K562 (cell line): ENCODE results near the gene BRME1. TPM values are rescaled to one million over a fixed set of nuclear protein-coding genes. Genes with fewer than 3 reads are reported as not detected.

Experiments
- BRCA1 ChIP-seq, 2 experiments: fragments of 450-650 bp in 1 of 2; sonication (generic) in 1 of 2; formaldehyde crosslinking in 1 of 2; IDR thresholded peaks; 2 replicates each; pipeline versions ENCODE4 v1.5.0 to v1.6.1; 2017 to 2020; ENCODE audit warnings: mild to moderate bottlenecking in 1 of 2, missing genetic modification reagents in 1 of 2
- CEBPZ ChIP-seq: fragments of 150-350 bp; IDR thresholded peaks from 2 replicates; pipeline ENCODE4 v1.6.1; 2014; ENCODE audit warnings: low read depth, mild to moderate bottlenecking, low read length, borderline replicate concordance
- ELK1 ChIP-seq: sonication (generic); formaldehyde crosslinking; IDR thresholded peaks from 2 replicates; pipeline ENCODE4 v1.8.1; 2022; ENCODE audit warnings: missing genetic modification reagents
- HNRNPH1 ChIP-seq: fragments of 200-400 bp; formaldehyde crosslinking; optimal IDR thresholded peaks from 2 replicates; pipeline ENCODE3; 2017; ENCODE audit warnings: low read depth, mild to moderate bottlenecking, low read length, moderate library complexity
- HOXB6 ChIP-seq: fragments of 250-450 bp; sonication (Bioruptor Pico); IDR thresholded peaks from 2 replicates; pipeline ENCODE4 v1.5.1; 2022; ENCODE audit warnings: mild to moderate bottlenecking, borderline replicate concordance
- JUN ChIP-seq, 2 experiments: sonication (generic) in 1 of 2; formaldehyde crosslinking in 1 of 2; IDR thresholded peaks; 2 replicates each; pipeline versions ENCODE4 v1.6.1 to v1.8.0; 2012 to 2022; ENCODE audit warnings: borderline replicate concordance in 2 of 2, mild to moderate bottlenecking in 2 of 2, improper control_type of control experiment in 1 of 2, low read depth in 1 of 2, low read length in 1 of 2, missing genetic modification reagents in 1 of 2
- MED1 ChIP-seq: sonication (generic); formaldehyde crosslinking; IDR thresholded peaks from 2 replicates; pipeline ENCODE4 v1.8.1; 2023; ENCODE audit warnings: missing genetic modification reagents, borderline replicate concordance
- PHB2 ChIP-seq: fragments of 450-650 bp; IDR thresholded peaks from 2 replicates; pipeline ENCODE4 v1.6.1; 2017; ENCODE audit warnings: low read depth
- PHF20 ChIP-seq: fragments of 450-650 bp; IDR thresholded peaks from 2 replicates; pipeline ENCODE4 v1.6.1; 2018; ENCODE audit not compliant: partially characterized antibody
- POLR3A ChIP-seq: IDR thresholded peaks from 2 replicates; pipeline ENCODE4 v1.6.1; 2011; ENCODE audit warnings: borderline replicate concordance, mild to moderate bottlenecking, moderate library complexity; ENCODE audit not compliant: insufficient read length, insufficient read depth; ENCODE audit errors: extremely low read depth
- SAFB ChIP-seq: fragments of 200-400 bp; formaldehyde crosslinking; IDR thresholded peaks from 2 replicates; pipeline ENCODE4 v1.6.1; 2017; ENCODE audit warnings: low read depth, low read length, borderline replicate concordance
- SRSF7 ChIP-seq: fragments of 200-400 bp; formaldehyde crosslinking; optimal IDR thresholded peaks from 2 replicates; pipeline ENCODE3; 2017; ENCODE audit warnings: mild to moderate bottlenecking, low read depth, low read length
- TARDBP ChIP-seq: fragments of 450-650 bp; IDR thresholded peaks from 2 replicates; pipeline ENCODE4 v1.6.1; 2016
- TCF3 ChIP-seq: sonication (generic); formaldehyde crosslinking; IDR thresholded peaks from 2 replicates; pipeline ENCODE4 v1.4.0; 2020; ENCODE audit warnings: mild to moderate bottlenecking, missing genetic modification reagents
- ZNF134 ChIP-seq: fragments of 250-450 bp; sonication (Bioruptor Pico); conservative IDR thresholded peaks from 2 replicates; pipeline ENCODE4 v1.4.0; 2020
- ZNF239 ChIP-seq: fragments of 250-450 bp; sonication (Bioruptor Pico); IDR thresholded peaks from 2 replicates; pipeline ENCODE4 v1.4.0; 2020; ENCODE audit warnings: mild to moderate bottlenecking
- ZNF408 ChIP-seq: fragments of 250-450 bp; sonication (Bioruptor Pico); IDR thresholded peaks from 2 replicates; pipeline ENCODE4 v1.4.0; 2020; ENCODE audit warnings: low read depth, mild to moderate bottlenecking, moderate library complexity
- ZNF551 ChIP-seq: fragments of 250-450 bp; sonication (Bioruptor Pico); IDR thresholded peaks from 2 replicates; pipeline ENCODE4 v1.5.0; 2021; ENCODE audit warnings: mild to moderate bottlenecking, moderate library complexity
- polyA plus RNA-seq, 8 experiments: library from polyadenylated mRNA; depleted of rRNA in 4 of 8; stranded (reverse) in 5 of 8; unstranded in 3 of 8; fragments of >200 nt; fragmentation: Nextera tagmentation in 2 of 8; fragmentation: Illumina TruSeq in 1 of 8; extraction: Ambion mirVana in 2 of 8; extraction: Trizol in 1 of 8; gene quantifications; 2 replicates each; pipeline versions ENCODE4 v1.2.1 to v1.2.3, GENCODE V29; 2011 to 2014; ENCODE audit warnings: inconsistent platforms in 1 of 8, missing spikeins in 1 of 8
- total RNA-seq, 7 experiments: library from RNA; depleted of rRNA in 6 of 7; stranded (reverse); fragments of >200 nt in 6 of 7; fragmentation: Illumina TruSeq in 2 of 7; extraction: Trizol in 2 of 7; gene quantifications; 2 replicates each; pipeline versions ENCODE4 v1.2.1 to v1.2.3, GENCODE V29; 2011 to 2021; ENCODE audit warnings: low replicate concordance in 1 of 7
- TF ChIP-seq, protein P1 (sequence below): IDR thresholded peaks from 2 replicates; pipeline ENCODE4 v1.6.1; 2014; ENCODE audit warnings: antibody characterized with exemption
- TF ChIP-seq, protein P2 (sequence below): sonication (generic); IDR thresholded peaks from 2 replicates; pipeline ENCODE4 v1.6.1; 2016

BRME1 gene
- total and polyA plus RNA-seq, 9 of the 15 experiments (the other 6 are each of a cell fraction or from before 2014, with no cell fraction given) = 0.75 to 6.1 (median 3.6) TPM

GRCh38 chr19:13846557-13847406 is 59.1 kb downstream of the BRME1 start (continued):
- TF ChIP-seq JUN (IDR thresholded peaks at IDR 0.05; ENCODE audit: borderline replicate concordance, low read depth, low read length) (peak; percentile 97), JUN (CRISPR knock-in tag; IDR thresholded peaks at IDR 0.05; ENCODE audit: borderline replicate concordance) (no peak; the same call in 1 of the 2 replicates), MED1 (CRISPR knock-in tag) (no peak), ZNF134 (CRISPR knock-in tag) (no peak), PHF20 (no peak), SAFB (no peak), CEBPZ (no peak), HOXB6 (CRISPR knock-in tag) (no peak), ZNF408 (CRISPR knock-in tag) (no peak), PHB2 (no peak), ZNF239 (no peak; the same call in 1 of the 2 replicates), ELK1 (no peak), POLR3A (no peak), SRSF7 (no peak), ZNF551 (no peak), TARDBP (no peak; the same call in 1 of the 2 replicates), TCF3 (CRISPR knock-in tag) (no peak), HNRNPH1 (no peak), BRCA1 (IDR thresholded peaks at IDR 0.05) (no peak), BRCA1 (CRISPR knock-in tag; IDR thresholded peaks at IDR 0.05) (no peak)
- TF ChIP-seq, protein P1, sequence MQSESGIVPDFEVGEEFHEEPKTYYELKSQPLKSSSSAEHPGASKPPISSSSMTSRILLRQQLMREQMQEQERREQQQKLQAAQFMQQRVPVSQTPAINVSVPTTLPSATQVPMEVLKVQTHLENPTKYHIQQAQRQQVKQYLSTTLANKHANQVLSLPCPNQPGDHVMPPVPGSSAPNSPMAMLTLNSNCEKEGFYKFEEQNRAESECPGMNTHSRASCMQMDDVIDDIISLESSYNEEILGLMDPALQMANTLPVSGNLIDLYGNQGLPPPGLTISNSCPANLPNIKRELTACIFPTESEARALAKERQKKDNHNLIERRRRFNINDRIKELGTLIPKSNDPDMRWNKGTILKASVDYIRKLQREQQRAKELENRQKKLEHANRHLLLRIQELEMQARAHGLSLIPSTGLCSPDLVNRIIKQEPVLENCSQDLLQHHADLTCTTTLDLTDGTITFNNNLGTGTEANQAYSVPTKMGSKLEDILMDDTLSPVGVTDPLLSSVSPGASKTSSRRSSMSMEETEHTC = no peak
- TF ChIP-seq, protein P2, sequence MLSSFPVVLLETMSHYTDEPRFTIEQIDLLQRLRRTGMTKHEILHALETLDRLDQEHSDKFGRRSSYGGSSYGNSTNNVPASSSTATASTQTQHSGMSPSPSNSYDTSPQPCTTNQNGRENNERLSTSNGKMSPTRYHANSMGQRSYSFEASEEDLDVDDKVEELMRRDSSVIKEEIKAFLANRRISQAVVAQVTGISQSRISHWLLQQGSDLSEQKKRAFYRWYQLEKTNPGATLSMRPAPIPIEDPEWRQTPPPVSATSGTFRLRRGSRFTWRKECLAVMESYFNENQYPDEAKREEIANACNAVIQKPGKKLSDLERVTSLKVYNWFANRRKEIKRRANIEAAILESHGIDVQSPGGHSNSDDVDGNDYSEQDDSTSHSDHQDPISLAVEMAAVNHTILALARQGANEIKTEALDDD = no peak
